GM15510 (cell line): ENCODE results near the gene WDR82.

Experiments
- POLR2A ChIP-seq: IDR thresholded peaks from 3 replicates; pipeline ENCODE4 v1.6.1; 2011; ENCODE audit warnings: borderline replicate concordance; ENCODE audit not compliant: insufficient read length; ENCODE audit errors: extremely low read depth

WDR82 gene

DNA sequence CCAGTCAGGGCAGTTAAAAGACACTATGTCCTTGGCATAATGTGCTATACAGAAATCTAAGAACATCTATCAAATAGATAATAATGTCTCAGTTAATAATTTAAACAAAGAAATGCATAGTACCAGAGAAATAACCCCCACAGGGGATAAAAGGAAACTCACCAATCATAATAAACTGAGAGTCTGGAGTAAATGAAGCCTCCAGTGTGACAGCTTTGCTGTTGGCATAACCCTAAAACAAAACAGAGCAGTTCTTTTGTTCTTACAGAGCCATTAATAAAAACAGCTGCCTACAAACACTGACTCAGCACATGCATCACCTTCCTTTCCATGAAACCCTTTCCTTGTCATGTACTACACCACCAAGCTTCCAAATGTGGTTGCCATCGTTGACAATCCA is 19.4 kb downstream of the WDR82 start:
- TF ChIP-seq POLR2A = no peak

DNA sequence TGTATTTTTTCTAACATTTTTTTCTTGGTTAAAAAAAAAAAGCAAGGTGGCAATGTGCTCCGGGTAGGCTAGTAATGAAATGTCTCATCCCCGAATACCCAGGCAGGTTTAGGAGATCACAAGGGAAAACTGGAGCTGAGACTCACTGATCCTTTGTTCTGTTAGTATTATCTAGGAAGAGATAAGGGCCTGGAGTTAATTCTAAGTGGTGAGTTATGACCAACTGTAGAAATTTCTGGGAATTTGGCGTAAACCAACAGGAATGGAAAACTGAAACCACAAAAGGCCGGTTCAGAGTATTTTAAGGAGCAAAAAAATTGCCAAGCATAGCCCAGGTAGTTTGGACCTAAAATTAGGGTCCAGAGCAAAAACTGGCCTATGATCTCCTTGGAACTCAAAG is 20.5 kb downstream of the WDR82 start:
- no peak for TF ChIP-seq POLR2A

DNA sequence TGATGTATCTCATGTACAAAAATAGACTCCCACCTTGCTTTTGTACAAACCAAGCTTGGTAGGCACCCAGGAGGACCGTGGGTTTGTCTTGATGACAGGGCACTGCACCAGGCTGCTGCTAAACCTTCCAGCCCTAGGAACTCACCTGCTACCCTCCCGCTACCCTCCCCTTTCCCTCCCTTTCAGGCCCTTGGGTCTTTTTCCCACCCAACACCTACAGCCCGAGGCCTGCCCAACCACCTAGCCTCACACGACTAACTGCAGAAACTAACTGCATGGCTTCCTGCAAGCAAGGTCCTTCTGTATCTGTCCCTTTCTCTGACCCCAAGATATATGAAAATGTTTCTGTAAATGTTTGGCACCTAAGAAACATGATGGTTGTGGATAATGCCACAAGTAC is 21.8 kb downstream of the WDR82 start:
- no peak for TF ChIP-seq POLR2A

DNA sequence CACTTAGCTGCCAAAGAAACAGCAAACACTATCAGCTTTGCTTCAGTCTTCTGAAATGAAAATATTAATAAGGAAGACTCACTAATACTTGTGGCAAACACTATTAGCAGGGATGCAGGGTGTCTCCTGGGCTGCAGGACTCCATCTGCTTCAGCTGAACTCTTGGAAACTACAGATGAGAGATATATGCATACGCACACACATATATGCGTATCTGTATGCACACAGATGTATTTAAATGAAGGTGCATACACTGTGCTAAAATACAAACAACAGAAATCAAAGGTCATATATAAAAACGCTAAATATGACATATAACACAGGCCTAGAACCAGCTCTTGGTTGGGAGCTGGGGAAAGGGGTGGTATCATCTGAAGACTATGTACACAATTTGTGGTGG is 22.3 kb downstream of the WDR82 start:
- TF ChIP-seq POLR2A = no peak

DNA sequence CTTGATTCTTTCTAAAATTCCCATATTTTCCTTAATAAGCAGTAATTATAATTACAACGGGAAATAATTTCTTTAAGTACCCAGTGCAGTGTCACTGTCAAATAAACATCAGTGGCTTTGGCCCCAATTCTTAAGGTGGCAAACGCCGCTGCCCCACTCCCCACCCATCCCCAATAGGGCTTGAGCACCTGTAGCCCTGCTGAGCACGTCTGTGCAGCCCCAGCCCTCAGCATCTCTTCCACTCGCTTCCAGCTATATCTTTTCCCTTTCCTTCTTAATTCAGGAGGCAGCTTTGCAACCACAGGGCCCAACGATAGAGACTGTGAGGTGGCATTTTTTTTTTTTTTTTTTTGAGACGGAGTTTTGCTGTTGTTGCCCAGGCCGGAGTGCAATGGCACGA is 23.8 kb downstream of the WDR82 start:
- TF ChIP-seq POLR2A = no peak

DNA sequence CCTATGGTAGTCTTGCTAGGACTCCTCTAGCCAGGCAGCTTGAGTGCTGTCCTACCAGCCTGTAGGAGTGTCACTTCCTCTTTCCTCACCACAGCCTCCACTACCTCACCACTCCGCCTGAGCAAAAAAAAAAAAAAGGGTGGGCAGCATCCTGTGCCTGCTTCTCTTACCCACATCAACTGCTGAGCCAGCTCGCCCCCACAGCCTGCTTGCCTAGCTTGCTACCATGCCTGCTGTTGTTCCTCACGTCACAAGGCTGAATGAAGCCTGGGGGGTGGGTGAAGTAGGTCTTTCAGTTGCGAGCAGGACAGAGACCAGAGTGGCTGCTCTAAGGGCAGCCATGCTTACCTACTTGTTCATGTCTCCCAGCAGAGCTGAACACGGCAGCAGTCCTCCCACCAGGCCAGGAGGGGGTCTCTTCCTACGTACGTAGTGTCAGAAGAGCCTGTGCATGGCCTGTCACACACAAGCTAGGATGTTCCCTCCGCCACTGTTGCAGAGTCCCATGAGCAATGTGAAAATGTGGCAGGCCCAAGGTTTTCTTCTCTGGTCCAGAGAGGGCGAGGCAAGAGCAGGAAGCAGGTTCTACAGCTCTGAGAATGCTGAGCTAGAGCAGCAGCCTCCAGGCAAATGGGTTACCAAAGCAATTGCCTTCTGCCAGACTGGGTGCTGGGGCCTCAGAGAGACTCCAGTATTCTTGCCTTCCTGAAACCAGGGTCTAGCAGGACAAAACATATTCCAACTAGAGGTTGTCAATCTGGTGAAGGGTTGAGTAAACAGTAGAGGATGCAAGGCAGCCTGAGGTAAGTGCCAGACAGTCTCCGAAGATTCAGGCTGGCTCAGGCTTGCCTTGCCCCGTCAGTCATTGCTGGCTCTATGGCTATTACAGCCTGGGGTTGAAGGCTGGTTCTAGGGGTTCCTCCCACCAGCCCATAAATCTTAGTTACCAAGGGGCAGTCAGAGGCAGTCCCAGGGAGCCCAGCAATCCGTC is 24.8 kb downstream of the WDR82 start:
- peak; percentile 24 for TF ChIP-seq POLR2A

DNA sequence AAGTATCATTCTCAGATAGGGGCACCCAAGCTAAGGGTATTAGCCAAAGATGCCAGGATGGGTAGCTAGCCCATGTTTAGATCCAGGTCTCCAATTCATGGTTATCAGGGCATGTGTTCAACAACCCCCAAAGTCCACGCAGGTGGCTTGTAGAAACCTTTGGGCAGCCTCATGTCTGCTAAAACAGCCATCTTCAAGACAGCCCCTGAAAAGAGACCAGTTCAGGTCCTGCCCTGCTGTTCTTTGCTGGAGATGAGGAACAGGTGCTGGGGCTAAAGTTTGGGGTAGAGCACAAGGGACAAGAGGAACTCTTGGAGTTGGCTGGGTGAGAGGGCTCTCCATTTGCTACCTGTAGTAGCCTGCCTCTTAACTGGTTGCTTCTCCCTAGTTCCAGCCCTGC is 28.3 kb downstream of the WDR82 start:
- TF ChIP-seq POLR2A = no peak

DNA sequence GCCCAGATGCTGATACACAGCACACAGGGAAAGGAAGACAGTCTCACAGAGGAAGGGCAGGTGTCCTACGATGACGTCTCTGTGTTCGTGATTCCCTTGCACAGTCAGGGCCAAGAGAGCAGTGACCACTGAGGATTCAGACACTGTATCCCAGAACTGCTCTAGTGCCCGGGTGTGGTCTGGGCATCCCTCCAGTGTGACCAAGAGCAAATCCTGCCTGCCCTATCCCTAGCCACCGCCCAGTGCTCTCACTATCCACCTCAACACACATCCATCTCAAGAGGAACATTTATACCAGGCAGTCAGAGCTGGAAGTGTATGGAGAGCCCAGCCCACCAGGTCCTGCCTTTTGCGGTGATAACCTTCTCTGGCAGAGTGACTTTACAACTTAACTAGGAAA is 28.8 kb downstream of the WDR82 start:
- TF ChIP-seq POLR2A = no peak

DNA sequence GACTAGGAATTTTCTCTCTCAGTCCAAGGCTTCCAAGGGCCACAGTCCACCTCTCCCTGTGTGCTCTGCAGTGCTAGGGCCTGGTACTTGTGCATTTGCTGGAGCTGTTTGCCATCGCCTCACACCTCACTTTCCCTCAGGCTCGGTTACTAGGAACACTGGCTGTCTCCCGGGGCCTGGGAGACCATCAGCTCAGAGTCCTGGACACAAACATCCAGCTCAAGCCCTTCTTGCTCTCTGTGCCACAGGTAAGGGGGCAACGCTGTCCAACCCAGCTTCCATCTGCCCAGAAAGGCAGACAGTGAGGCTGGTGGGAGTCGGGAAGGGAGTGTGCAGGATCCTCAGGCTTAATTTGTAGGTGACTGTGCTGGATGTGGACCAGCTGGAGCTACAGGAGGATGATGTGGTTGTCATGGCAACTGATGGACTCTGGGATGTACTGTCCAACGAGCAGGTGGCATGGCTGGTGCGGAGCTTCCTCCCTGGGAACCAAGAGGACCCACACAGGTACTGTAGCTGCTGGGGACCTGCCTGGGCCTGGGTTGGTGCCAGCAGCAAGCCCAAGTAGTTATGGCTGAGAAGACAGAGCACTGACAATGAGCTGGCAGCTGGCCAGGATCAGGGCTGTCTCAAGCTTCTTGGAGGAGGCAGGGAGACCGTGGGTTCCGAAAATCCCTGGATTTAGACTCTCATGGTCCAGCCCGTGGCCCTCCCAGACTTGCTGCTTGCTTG is 29.5 kb downstream of the WDR82 start:
- TF ChIP-seq POLR2A = no peak

DNA sequence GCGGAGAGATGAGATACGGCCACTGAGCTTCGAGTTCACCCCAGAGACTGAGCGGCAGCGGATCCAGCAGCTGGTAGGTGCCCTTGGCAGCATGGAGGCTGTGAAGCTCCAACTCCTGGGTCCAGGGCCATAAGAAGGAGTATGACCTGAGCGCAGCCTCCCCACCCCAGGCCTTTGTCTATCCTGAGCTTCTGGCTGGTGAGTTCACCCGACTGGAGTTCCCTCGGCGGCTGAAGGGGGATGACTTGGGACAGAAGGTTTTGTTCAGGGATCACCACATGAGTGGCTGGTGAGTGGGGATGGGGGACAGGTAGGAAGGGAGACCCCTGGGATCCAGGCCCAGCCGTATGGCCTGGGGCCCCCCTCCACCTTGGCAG is 30.3 kb downstream of the WDR82 start:
- TF ChIP-seq POLR2A = no peak

DNA sequence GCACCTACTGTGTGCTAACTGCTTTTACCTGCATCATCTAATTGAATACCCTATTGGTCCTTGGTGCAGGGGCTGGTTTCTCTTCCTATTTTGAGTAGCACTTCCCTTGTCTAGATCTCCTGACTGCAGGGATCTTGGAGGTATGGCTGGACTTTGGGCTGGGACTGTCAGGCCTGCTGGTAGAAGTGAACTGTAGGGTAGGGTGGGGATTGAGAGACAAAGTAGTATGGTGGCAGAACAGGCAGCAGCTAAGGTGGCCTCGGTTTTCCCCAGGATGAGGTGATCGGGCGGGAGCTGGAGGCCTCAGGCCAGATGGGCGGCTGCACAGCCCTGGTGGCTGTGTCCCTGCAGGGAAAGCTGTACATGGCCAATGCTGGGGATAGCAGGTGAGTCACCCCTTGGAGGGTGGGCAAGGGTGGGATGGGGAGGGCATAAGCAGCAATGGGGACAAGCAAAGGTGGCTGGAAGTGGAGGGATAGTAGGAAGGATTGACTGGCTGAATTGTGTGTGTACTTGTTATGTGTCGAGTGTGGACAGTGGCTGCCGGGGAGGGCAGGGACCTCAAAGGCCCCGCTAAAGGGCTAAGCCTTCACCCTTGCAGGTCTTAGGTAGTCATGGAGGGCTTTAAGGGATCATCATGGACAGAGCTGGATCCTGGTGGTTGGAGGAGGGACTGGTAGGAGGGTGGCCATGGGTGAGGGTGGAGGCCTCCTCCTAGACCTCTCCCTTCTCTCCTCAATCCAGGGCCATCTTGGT is 30.9 kb downstream of the WDR82 start:
- TF ChIP-seq POLR2A = no peak

DNA sequence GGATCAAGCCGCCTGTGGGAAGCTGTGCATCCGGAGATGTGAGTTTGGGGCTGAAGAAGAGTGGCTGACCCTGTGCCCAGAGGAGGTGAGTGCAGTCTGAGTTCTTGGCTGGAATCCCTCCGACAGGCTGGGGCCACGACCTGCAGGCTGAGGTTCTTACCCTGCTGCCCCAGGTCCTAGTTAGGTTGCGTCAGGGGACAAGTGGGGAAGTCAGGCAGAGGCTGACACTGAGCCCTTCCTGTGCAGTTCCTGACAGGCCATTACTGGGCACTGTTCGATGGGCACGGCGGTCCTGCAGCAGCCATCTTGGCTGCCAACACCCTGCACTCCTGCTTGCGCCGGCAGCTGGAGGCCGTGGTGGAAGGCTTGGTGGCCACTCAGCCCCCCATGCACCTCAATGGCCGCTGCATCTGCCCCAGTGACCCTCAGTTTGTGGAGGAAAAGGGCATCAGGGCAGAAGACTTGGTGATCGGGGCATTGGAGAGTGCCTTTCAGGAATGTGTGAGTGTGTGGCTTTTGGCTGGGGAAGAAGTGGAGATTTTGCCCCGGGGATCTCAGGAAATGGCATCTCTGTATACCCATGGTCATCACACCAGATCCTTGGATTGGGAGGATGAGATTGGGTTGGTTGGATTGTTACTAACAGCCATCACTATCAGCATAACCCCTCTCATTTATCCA is 31.6 kb downstream of the WDR82 start:
- TF ChIP-seq POLR2A = no peak

DNA sequence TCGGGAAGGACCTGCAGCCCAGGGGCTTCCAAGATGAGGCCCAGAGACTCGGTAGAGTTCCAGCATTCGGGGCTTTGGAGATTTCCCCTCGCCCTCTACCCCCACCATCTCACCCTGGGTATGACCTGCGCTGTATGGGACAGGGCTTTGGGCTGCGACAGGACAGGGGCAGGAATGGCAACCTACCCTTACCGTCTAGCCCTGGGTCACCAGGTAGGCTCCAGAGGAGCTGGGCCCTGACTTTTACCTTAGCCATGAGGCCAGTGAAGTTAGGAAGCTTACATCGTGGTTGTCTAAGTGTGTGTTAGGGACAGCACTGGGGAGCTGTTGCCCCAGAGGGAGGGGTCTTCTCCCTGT is 32.2 kb downstream of the WDR82 start:
- no peak for TF ChIP-seq POLR2A
